MM.1S (cell line): ENCODE results near the gene SMYD1.

ENCODE experiments used
- DNase-seq: peaks from one replicate; pipeline ENCODE4 v3.0.0-alpha.2; 2015
- H2AFZ ChIP-seq: fragments of 300-600 bp; sonication (generic); 2 replicates; pipeline ENCODE4 v1.6.0; 2016; ENCODE audit warnings: antibody characterized with exemption, low read length
- H3F3A ChIP-seq: fragments of 300-600 bp; sonication (generic); 2 replicates; pipeline ENCODE4 v1.6.1; 2016; ENCODE audit warnings: mild to moderate bottlenecking, antibody characterized with exemption, low read length, moderate library complexity, mixed read lengths; ENCODE audit not compliant: insufficient read depth
- H3K27ac ChIP-seq: fragments of 300-600 bp; sonication (generic); 2 replicates; pipeline ENCODE4 v1.5.1; 2016; ENCODE audit warnings: mild to moderate bottlenecking, low read length
- H3K27me3 ChIP-seq: fragments of 300-600 bp; sonication (generic); replicated peaks from 2 replicates; pipeline ENCODE4 v1.6.0; 2016; ENCODE audit warnings: low read length; ENCODE audit not compliant: insufficient read depth
- H3K36me3 ChIP-seq: fragments of 300-600 bp; sonication (generic); replicated peaks from 2 replicates; pipeline ENCODE4 v1.6.1; 2016; ENCODE audit warnings: mild to moderate bottlenecking, low read length, mixed read lengths; ENCODE audit not compliant: insufficient read depth
- H3K4me1 ChIP-seq: fragments of 300-600 bp; sonication (generic); 2 replicates; pipeline ENCODE4 v1.6.1; 2016; ENCODE audit warnings: low read length, mixed read lengths
- H3K4me2 ChIP-seq: fragments of 300-600 bp; sonication (generic); 2 replicates; pipeline ENCODE4 v1.6.0; 2016; ENCODE audit warnings: low read depth, low read length
- H3K4me3 ChIP-seq: fragments of 300-600 bp; sonication (generic); 2 replicates; pipeline ENCODE4 v1.5.1; 2016; ENCODE audit warnings: low read length, mixed read lengths
- H3K79me2 ChIP-seq: fragments of 300-600 bp; sonication (generic); 2 replicates; pipeline ENCODE4 v1.6.1; 2016; ENCODE audit warnings: mixed run types, low read length, mixed read lengths
- H3K9ac ChIP-seq: fragments of 300-600 bp; sonication (generic); 2 replicates; pipeline ENCODE4 v1.6.1; 2016; ENCODE audit warnings: low read length, mixed read lengths
- H3K9me2 ChIP-seq: fragments of 300-600 bp; sonication (generic); replicated peaks from 2 replicates; pipeline ENCODE4 v1.6.1; 2016; ENCODE audit warnings: mild to moderate bottlenecking, low read length, mixed read lengths; ENCODE audit not compliant: insufficient read depth
- H3K9me3 ChIP-seq: fragments of 300-600 bp; sonication (generic); replicated peaks from 2 replicates; pipeline ENCODE4 v1.6.1; 2016; ENCODE audit warnings: mild to moderate bottlenecking, low read length, mixed read lengths; ENCODE audit not compliant: insufficient read depth
- H4K20me1 ChIP-seq: fragments of 300-600 bp; sonication (generic); 2 replicates; pipeline ENCODE4 v1.6.1; 2016; ENCODE audit warnings: mild to moderate bottlenecking, low read length, moderate library complexity, mixed read lengths; ENCODE audit not compliant: insufficient read depth
- EZH2 ChIP-seq: fragments of 300-600 bp; sonication (generic); optimal IDR thresholded peaks from 2 replicates; pipeline ENCODE3; 2017; ENCODE audit warnings: low read depth, mild to moderate bottlenecking, antibody characterized with exemption, low read length, mixed read lengths
- EZH2phosphoT487 ChIP-seq: fragments of 300-600 bp; sonication (generic); IDR thresholded peaks from 2 replicates; pipeline ENCODE4 v1.6.1; 2018; ENCODE audit warnings: antibody characterized with exemption, low read length
- TF ChIP-seq, protein P1 (sequence below): fragments of 300-600 bp; sonication (generic); IDR thresholded peaks from 2 replicates; pipeline ENCODE4 v1.5.1; 2016; ENCODE audit warnings: antibody characterized with exemption, low read length, mixed read lengths

Gene SMYD1

DNA sequence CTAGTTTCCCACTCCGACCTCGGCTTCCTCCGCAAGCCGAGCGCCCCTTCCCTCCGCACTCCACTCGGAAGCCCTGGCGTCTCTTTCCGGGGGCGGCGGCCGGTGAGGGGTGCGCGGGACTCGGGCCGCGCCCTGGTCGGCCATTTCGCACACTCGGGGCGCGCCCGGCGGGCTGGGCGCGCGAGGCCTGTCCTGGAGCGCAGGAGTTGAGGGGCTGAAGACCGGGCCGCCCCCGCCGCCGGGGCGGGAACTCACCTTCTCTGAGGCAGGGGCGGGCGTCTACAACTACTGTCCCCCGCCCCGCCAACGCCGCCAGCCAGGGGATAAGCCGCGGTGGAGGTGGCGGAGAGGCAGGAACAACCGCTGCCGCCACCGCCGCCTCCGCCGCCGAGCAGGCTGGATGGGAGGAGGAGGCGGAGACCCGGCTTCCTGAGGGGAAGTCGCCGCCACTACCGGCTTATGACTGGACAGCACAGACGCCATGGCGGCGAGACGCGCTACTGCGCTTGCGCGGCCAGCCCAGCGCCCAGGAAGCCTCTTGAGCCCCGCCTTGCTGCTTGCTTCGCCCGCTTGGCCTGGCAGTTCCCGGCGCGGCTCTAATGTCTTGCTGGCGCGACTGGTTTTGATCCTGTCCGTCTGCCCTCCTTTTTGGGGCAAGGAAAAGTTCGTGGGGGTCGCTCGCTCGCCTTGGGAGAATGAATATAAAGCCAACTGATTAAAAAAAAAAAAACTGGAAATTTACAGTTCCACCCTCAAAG is 12.1 kb upstream of the SMYD1 start, which contains the start of gene KRCC1:
Gene KRCC1, minus strand, starts transcription at position 413 of the 758 bp plus-strand sequence. CDS start 27,220 bp downstream, outside the sequence.
- H3K9me3 ChIP-seq, result no peaks in the 10 kb centered on the region
- H3K4me3 ChIP-seq, result peak within 1 kb of the TSS; percentile 82
- TF ChIP-seq EZH2phosphoT487 (no peak), EZH2 (no peak)
- TF ChIP-seq, protein P1, sequence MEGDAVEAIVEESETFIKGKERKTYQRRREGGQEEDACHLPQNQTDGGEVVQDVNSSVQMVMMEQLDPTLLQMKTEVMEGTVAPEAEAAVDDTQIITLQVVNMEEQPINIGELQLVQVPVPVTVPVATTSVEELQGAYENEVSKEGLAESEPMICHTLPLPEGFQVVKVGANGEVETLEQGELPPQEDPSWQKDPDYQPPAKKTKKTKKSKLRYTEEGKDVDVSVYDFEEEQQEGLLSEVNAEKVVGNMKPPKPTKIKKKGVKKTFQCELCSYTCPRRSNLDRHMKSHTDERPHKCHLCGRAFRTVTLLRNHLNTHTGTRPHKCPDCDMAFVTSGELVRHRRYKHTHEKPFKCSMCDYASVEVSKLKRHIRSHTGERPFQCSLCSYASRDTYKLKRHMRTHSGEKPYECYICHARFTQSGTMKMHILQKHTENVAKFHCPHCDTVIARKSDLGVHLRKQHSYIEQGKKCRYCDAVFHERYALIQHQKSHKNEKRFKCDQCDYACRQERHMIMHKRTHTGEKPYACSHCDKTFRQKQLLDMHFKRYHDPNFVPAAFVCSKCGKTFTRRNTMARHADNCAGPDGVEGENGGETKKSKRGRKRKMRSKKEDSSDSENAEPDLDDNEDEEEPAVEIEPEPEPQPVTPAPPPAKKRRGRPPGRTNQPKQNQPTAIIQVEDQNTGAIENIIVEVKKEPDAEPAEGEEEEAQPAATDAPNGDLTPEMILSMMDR, result no peak
- no peaks in the 10 kb centered on the region for H3K27me3 ChIP-seq
- peak within 1 kb of the TSS; percentile 59 for H3K27ac ChIP-seq
- no peaks in the 10 kb centered on the region for H3K9me2 ChIP-seq
- peaks cover 23% of the 10 kb centered on the region for H3K79me2 ChIP-seq
- H3K4me2 ChIP-seq, result peak within 1 kb of the TSS; percentile 87
- H3K4me1 ChIP-seq, result peaks cover 11% of the 10 kb centered on the region; the same call in 1 of the 2 replicates
- peak; percentile 96 for DNase-seq
- H2AFZ ChIP-seq, result peak within 1 kb of the TSS; percentile 87
- no peaks in the 10 kb centered on the region for H3K36me3 ChIP-seq
- no peaks in the 10 kb centered on the region for H4K20me1 ChIP-seq
- no peaks in the 10 kb centered on the region for H3F3A ChIP-seq
- peak within 1 kb of the TSS; percentile 94 for H3K9ac ChIP-seq

DNA sequence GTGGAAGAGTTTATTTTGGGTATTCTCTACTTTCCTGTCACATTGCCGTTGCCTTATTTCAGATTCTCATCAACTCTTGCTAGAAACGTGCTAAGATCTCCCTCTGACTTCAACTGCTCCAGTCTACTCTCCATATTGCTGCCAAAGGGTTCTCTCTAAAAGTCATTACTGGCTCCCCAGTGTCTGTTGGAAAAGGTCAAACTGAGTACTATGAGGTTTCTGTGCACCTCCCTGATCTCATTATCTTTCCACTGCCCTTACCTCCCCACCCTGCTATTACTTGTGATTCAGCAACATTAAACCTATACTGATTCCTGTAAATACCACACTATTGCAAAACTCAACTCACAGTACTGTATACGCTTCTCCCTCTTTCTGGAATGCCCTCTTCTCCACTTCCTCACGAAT is 10.2 kb upstream of the SMYD1 start:
- Histone ChIP-seq H3K4me3 (no peak overlapping the region), H3F3A (no peaks in the 10 kb centered on the region), H3K9ac (no peak overlapping the region), H3K27ac (no peak overlapping the region), H3K4me1 (peaks cover 11% of the 10 kb centered on the region; the same call in 1 of the 2 replicates), H4K20me1 (no peaks in the 10 kb centered on the region), H2AFZ (no peak overlapping the region), H3K4me2 (no peak overlapping the region), H3K9me2 (no peaks in the 10 kb centered on the region), H3K9me3 (no peaks in the 10 kb centered on the region), H3K27me3 (no peaks in the 10 kb centered on the region), H3K36me3 (no peaks in the 10 kb centered on the region), H3K79me2 (peaks cover 23% of the 10 kb centered on the region)
- TF ChIP-seq, protein P1, result no peak
- TF ChIP-seq EZH2 (no peak), EZH2phosphoT487 (no peak)
- DNase-seq, result no peak

DNA sequence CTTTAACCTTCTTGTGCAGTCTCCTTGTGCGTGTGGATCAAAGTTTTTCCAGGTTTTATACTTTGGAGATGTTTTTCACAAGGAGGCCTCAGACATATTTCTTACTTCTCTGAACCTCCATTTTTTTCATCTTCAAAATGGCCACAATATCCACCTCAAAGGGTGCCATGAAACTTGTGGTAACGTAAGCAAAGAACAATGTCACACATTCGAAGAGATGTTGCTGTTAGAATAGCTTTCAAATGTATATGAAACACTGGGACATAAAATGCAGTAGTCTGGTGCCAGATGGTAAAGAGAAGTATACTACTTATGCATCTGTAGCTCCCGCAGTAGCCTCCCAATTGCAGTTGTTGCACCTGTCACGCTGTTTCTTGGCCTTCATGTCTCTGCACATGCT is 9.4 kb upstream of the SMYD1 start:
- no peak for DNase-seq
- no peak overlapping the region for H3K4me2 ChIP-seq
- H3K27me3 ChIP-seq, result no peaks in the 10 kb centered on the region
- H2AFZ ChIP-seq, result no peak overlapping the region
- no peak overlapping the region for H3K4me3 ChIP-seq
- TF ChIP-seq EZH2 (no peak), EZH2phosphoT487 (no peak)
- TF ChIP-seq, protein P1, result no peak
- H3K9ac ChIP-seq, result no peak overlapping the region
- H3F3A ChIP-seq, result no peaks in the 10 kb centered on the region
- no peaks in the 10 kb centered on the region for H3K9me2 ChIP-seq
- peaks cover 23% of the 10 kb centered on the region for H3K79me2 ChIP-seq
- no peaks in the 10 kb centered on the region for H3K36me3 ChIP-seq
- H3K27ac ChIP-seq, result no peak overlapping the region
- peaks cover 11% of the 10 kb centered on the region; the same call in 1 of the 2 replicates for H3K4me1 ChIP-seq
- no peaks in the 10 kb centered on the region for H3K9me3 ChIP-seq
- no peaks in the 10 kb centered on the region for H4K20me1 ChIP-seq
